SK-N-SH (cell line): Measurements from ENCODE around the gene PEX10. TPM values are rescaled to one million over a fixed set of nuclear protein-coding genes. Genes with fewer than 3 reads are reported as not detected.

Source experiments
- CTCF ChIA-PET: fragments of 300-600, 350-600 bp; formaldehyde crosslinking; extraction: SDS; loops from one replicate; lab custom pipeline; 2021; lab: Yijun Ruan, JAX
- POLR2A ChIA-PET: fragments of 350-600 bp; sonication (Branson Sonifier 250); formaldehyde crosslinking; extraction: SDS; loops from one replicate; lab custom pipeline; 2020; ENCODE audit warnings: antibody characterized with exemption, inconsistent platforms; lab: Yijun Ruan, JAX
- DNase-seq: peaks from one replicate; pipeline ENCODE4 v3.0.0; 2012
- H2AFZ ChIP-seq: fragments of 200-600 bp; sonication (generic); 2 replicates; pipeline ENCODE4 v1.8.1; 2016; ENCODE audit warnings: antibody characterized with exemption, mild to moderate bottlenecking, low read depth
- H3F3A ChIP-seq: fragments of 200-600 bp; sonication (generic); replicated peaks from 2 replicates; pipeline ENCODE3; 2016; ENCODE audit warnings: antibody characterized with exemption, mild to moderate bottlenecking; ENCODE audit not compliant: insufficient read depth
- H3K27ac ChIP-seq, 2 experiments: fragments of 200-500 bp in 1 of 2; fragments of 200-600 bp in 1 of 2; sonication (Bioruptor generic) in 1 of 2; sonication (generic), shearing (Covaris generic) in 1 of 2; 2 replicates each; pipeline versions ENCODE4 v1.5.1 to v1.6.1; 2014 to 2016; ENCODE audit warnings: low read depth in 2 of 2, inconsistent platforms in 1 of 2, low read length in 1 of 2, mild to moderate bottlenecking in 1 of 2, mixed read lengths in 1 of 2
- H3K27me3 ChIP-seq: fragments of 200-600 bp; sonication (generic), shearing (Covaris generic); 2 replicates; pipeline ENCODE4 v1.6.1; 2016; ENCODE audit warnings: mixed run types; ENCODE audit not compliant: insufficient read depth
- H3K36me3 ChIP-seq, 2 experiments: fragments of 200-500 bp in 1 of 2; fragments of 200-600 bp in 1 of 2; sonication (Bioruptor generic) in 1 of 2; sonication (generic) in 1 of 2; replicated peaks in 1 of 2; 2 replicates each; pipeline versions ENCODE3 to v1.5.1; 2014 to 2016; ENCODE audit warnings: low read length in 1 of 2, mild to moderate bottlenecking in 1 of 2; ENCODE audit not compliant: insufficient read depth in 2 of 2, control insufficient read depth in 1 of 2
- H3K4me1 ChIP-seq, 2 experiments: fragments of 200-500 bp in 1 of 2; fragments of 200-600 bp in 1 of 2; sonication (Bioruptor generic) in 1 of 2; sonication (generic), shearing (Covaris generic) in 1 of 2; 2 replicates each; pipeline versions ENCODE4 v1.5.1 to v1.6.1; 2014 to 2016; ENCODE audit warnings: low read depth in 1 of 2, low read length in 1 of 2, mixed run types in 1 of 2; ENCODE audit not compliant: insufficient read depth in 2 of 2, control insufficient read depth in 1 of 2
- H3K4me2 ChIP-seq: fragments of 200-600 bp; sonication (generic), shearing (Covaris generic); 2 replicates; pipeline ENCODE4 v1.6.1; 2017; ENCODE audit warnings: mixed run types
- H3K4me3 ChIP-seq, 2 experiments: fragments of 200-500 bp in 1 of 2; fragments of 200-600 bp in 1 of 2; sonication (Bioruptor generic) in 1 of 2; sonication (generic), shearing (Covaris generic) in 1 of 2; 2 replicates each; pipeline versions ENCODE4 v1.5.1 to v1.8.1; 2014 to 2016; ENCODE audit warnings: low read depth in 2 of 2, inconsistent platforms in 1 of 2, low read length in 1 of 2, mild to moderate bottlenecking in 1 of 2, mixed read lengths in 1 of 2, moderate library complexity in 1 of 2
- H3K79me2 ChIP-seq: fragments of 200-600 bp; sonication (generic); 2 replicates; pipeline ENCODE4 v1.8.1; 2017; ENCODE audit warnings: mild to moderate bottlenecking; ENCODE audit not compliant: insufficient read depth
- H3K9ac ChIP-seq: fragments of 200-600 bp; sonication (generic); 2 replicates; pipeline ENCODE4 v1.6.1; 2017; ENCODE audit warnings: mixed run types
- H3K9me2 ChIP-seq: fragments of 200-600 bp; sonication (generic); 2 replicates; pipeline ENCODE4 v1.6.1; 2017; ENCODE audit warnings: mixed run types
- H3K9me3 ChIP-seq: fragments of 200-600 bp; sonication (generic); 2 replicates; pipeline ENCODE4 v1.6.1; 2017; ENCODE audit warnings: mixed run types, mild to moderate bottlenecking, moderate library complexity
- H4K20me1 ChIP-seq: fragments of 200-600 bp; sonication (generic); 2 replicates; pipeline ENCODE4 v1.6.1; 2017; ENCODE audit warnings: mild to moderate bottlenecking, mixed run types; ENCODE audit not compliant: insufficient read depth
- EP300 ChIP-seq, 2 experiments: IDR thresholded peaks; 2 replicates each; pipeline versions ENCODE4 v1.4.0 to v1.6.1; 2012; ENCODE audit warnings: borderline replicate concordance in 1 of 2, low read depth in 1 of 2, low read length in 1 of 2
- EZH2phosphoT487 ChIP-seq: fragments of 200-600 bp; sonication (generic); IDR thresholded peaks from 2 replicates; pipeline ENCODE4 v1.6.1; 2017; ENCODE audit warnings: low read depth, mixed run types, mild to moderate bottlenecking, antibody characterized with exemption, moderate library complexity, borderline replicate concordance
- FOXJ3 ChIP-seq: sonication (generic); formaldehyde crosslinking; IDR thresholded peaks from 2 replicates; pipeline ENCODE4 v1.5.1; 2020; ENCODE audit warnings: mild to moderate bottlenecking, missing genetic modification reagents
- JUND ChIP-seq: IDR thresholded peaks from 2 replicates; pipeline ENCODE4 v1.4.0; 2012
- MEF2A ChIP-seq: IDR thresholded peaks from 2 replicates; pipeline ENCODE4 v1.4.0; 2012; ENCODE audit warnings: low read depth, borderline replicate concordance
- NFIC ChIP-seq: IDR thresholded peaks from 2 replicates; pipeline ENCODE4 v1.4.0; 2012; ENCODE audit warnings: borderline replicate concordance
- NRF1 ChIP-seq: IDR thresholded peaks from 2 replicates; pipeline ENCODE4 v1.6.1; 2012; ENCODE audit warnings: low read depth, mild to moderate bottlenecking, low read length
- POLR2AphosphoS5 ChIP-seq: IDR thresholded peaks from 2 replicates; pipeline ENCODE4 v1.6.1; 2012; ENCODE audit warnings: low read depth, low read length
- RFX5 ChIP-seq: IDR thresholded peaks from 2 replicates; pipeline ENCODE4 v1.6.1; 2012; ENCODE audit warnings: mild to moderate bottlenecking, improper control_type of control experiment, low read length
- RXRA ChIP-seq: IDR thresholded peaks from 2 replicates; pipeline ENCODE4 v1.4.0; 2012; ENCODE audit warnings: low read depth, mild to moderate bottlenecking, borderline replicate concordance
- WGBS: methylation state at CpG from one replicate; pipeline ENCODE4 v1.1.6; 2017; ENCODE audit warnings: low lambda C conversion rate; 5-methylcytosine and 5-hydroxymethylcytosine counted together
- polyA plus RNA-seq, 3 experiments: library from polyadenylated mRNA; depleted of rRNA; stranded (reverse); fragments of >200 nt; gene quantifications; 2 replicates each; pipeline ENCODE4 v1.2.3, GENCODE V29; 2012
- TF ChIP-seq, protein P1 (sequence below): fragments of 150-350 bp; IDR thresholded peaks from 2 replicates; pipeline ENCODE4 v1.6.1; 2016; ENCODE audit warnings: mild to moderate bottlenecking, low read depth, low read length
- TF ChIP-seq, protein P2 (sequence below): IDR thresholded peaks from 2 replicates; pipeline ENCODE4; 2012
- TF ChIP-seq, protein P3 (sequence below): IDR thresholded peaks from 2 replicates; pipeline ENCODE4 v1.4.0; 2012; ENCODE audit warnings: low read depth
- TF ChIP-seq, protein P4 (sequence below): IDR thresholded peaks from 2 replicates; pipeline ENCODE4 v1.6.1; 2012; ENCODE audit warnings: mild to moderate bottlenecking, low read depth, low read length, moderate library complexity

The PEX10 gene
- polyA plus RNA-seq, 1 of the 3 experiments (the other 2 are of a cell fraction): 28.6 TPM

DNA sequence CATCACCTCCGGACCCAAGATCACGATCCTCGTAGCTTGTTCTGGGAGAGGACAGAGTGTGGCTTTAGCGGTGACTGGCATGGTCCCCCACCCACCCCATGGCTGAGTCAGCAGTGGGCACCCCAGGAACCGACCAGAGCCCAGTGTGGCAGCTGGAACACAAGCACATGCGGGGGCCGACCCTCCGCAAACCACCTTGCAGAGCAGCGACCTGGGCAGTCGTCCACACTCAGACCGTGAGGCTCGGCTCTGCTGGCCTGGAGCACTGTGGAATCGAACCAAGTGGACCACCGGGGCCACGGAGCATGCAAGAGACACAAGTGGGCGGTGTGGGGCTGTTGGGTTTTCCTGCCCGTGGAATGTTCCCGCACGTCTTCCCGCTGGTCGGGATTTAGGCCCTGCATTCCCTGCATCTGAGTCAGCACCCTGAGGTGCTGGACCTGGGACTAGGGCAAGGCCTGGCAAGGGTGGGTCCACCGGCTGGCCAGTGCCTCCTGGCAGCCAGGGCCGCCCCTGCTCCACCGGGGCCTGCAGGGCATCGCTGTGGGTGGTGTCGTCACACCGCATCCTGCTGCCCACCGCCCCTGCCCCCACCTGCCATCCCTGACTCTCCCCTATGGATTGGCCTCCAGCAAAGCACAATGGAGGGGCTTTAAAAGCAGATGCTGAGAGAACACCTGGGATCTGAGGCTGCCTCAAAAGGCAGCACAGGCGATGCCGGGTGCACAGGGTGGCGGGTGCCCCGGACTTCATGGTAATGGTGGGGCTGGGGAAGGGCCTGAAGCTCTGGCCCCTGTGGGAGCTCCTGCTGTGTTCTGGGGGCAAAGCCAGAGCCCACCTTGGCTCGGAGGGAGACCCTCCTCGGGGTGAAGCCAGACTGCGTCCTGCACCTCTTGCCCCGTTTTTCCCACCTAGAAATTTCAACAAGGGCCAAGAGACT lies 39.5 kb downstream of the PEX10 start:
- Histone ChIP-seq H2AFZ (no peak overlapping the region), H3K4me2 (no peak overlapping the region), H3K27ac (no peak overlapping the region), H3K27me3 (no peaks in the 10 kb centered on the region), H3F3A (no peaks in the 10 kb centered on the region), H3K36me3 (peaks cover 0 to 4% of the 10 kb centered on the region in 2 experiments), H3K4me1 (no peaks in the 10 kb centered on the region), H3K9me2 (no peaks in the 10 kb centered on the region), H3K79me2 (no peaks in the 10 kb centered on the region), H4K20me1 (no peaks in the 10 kb centered on the region), H3K9me3 (no peaks in the 10 kb centered on the region), H3K4me3 (no peak overlapping the region), H3K9ac (no peak overlapping the region)
- POLR2A ChIA-PET: no interaction called here
- WGBS: 93% methylated on average over 8 of the region's 36 CpGs
- no peak for DNase-seq
- CTCF ChIA-PET: interaction anchor here (0.7 to 1.9 kb wide), 3 partner anchors 9 to 178 kb away, joined by 3 to 8 read pairs (median 3); partner anchors contain the start of gene FAAP20
- TF ChIP-seq JUND: no peak
- TF ChIP-seq RFX5: no peak
- TF ChIP-seq, protein P1, sequence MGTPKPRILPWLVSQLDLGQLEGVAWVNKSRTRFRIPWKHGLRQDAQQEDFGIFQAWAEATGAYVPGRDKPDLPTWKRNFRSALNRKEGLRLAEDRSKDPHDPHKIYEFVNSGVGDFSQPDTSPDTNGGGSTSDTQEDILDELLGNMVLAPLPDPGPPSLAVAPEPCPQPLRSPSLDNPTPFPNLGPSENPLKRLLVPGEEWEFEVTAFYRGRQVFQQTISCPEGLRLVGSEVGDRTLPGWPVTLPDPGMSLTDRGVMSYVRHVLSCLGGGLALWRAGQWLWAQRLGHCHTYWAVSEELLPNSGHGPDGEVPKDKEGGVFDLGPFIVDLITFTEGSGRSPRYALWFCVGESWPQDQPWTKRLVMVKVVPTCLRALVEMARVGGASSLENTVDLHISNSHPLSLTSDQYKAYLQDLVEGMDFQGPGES: no peak
- TF ChIP-seq NFIC: no peak
- TF ChIP-seq, protein P2, sequence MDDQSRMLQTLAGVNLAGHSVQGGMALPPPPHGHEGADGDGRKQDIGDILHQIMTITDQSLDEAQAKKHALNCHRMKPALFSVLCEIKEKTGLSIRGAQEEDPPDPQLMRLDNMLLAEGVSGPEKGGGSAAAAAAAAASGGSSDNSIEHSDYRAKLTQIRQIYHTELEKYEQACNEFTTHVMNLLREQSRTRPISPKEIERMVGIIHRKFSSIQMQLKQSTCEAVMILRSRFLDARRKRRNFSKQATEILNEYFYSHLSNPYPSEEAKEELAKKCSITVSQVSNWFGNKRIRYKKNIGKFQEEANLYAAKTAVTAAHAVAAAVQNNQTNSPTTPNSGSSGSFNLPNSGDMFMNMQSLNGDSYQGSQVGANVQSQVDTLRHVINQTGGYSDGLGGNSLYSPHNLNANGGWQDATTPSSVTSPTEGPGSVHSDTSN: no peak
- TF ChIP-seq EP300 (IDR thresholded peaks at IDR 0.05; ENCODE audit: borderline replicate concordance in 1 of 2, low read depth in 1 of 2, low read length in 1 of 2): no peak
- TF ChIP-seq, protein P3, sequence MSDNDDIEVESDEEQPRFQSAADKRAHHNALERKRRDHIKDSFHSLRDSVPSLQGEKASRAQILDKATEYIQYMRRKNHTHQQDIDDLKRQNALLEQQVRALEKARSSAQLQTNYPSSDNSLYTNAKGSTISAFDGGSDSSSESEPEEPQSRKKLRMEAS: no peak
- TF ChIP-seq, protein P4, sequence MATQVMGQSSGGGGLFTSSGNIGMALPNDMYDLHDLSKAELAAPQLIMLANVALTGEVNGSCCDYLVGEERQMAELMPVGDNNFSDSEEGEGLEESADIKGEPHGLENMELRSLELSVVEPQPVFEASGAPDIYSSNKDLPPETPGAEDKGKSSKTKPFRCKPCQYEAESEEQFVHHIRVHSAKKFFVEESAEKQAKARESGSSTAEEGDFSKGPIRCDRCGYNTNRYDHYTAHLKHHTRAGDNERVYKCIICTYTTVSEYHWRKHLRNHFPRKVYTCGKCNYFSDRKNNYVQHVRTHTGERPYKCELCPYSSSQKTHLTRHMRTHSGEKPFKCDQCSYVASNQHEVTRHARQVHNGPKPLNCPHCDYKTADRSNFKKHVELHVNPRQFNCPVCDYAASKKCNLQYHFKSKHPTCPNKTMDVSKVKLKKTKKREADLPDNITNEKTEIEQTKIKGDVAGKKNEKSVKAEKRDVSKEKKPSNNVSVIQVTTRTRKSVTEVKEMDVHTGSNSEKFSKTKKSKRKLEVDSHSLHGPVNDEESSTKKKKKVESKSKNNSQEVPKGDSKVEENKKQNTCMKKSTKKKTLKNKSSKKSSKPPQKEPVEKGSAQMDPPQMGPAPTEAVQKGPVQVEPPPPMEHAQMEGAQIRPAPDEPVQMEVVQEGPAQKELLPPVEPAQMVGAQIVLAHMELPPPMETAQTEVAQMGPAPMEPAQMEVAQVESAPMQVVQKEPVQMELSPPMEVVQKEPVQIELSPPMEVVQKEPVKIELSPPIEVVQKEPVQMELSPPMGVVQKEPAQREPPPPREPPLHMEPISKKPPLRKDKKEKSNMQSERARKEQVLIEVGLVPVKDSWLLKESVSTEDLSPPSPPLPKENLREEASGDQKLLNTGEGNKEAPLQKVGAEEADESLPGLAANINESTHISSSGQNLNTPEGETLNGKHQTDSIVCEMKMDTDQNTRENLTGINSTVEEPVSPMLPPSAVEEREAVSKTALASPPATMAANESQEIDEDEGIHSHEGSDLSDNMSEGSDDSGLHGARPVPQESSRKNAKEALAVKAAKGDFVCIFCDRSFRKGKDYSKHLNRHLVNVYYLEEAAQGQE: no peak
- TF ChIP-seq FOXJ3: no peak
- no peak for TF ChIP-seq EZH2phosphoT487
- TF ChIP-seq RXRA: no peak
- no peak for TF ChIP-seq MEF2A
- TF ChIP-seq NRF1: no peak
- no peak for TF ChIP-seq POLR2AphosphoS5
